Hematopoietic multipotent progenitor cell (in vitro differentiated cells): ENCODE measurements around the gene UBXN2A. TPM values are rescaled to one million over a fixed set of nuclear protein-coding genes. Genes with fewer than 3 reads are reported as not detected.
"Not testable (repeated sequence)": the region's sequence is repeated elsewhere in the genome, so short reads cannot be mapped to it uniquely, and the experiment has no call there.

ENCODE experiments used
- DNase-seq, 3 donors: peaks; one replicate each; pipeline ENCODE4 v3.0.0-alpha.2; 2011 to 2015; ENCODE audit warnings: low read depth in 2 of 3, low spot score in 2 of 3
- total RNA-seq: library from RNA; depleted of rRNA; stranded (reverse); fragments of >200 nt; gene quantifications from one replicate; pipeline ENCODE4 v1.2.3, GENCODE V29; 2012

The UBXN2A gene
- total RNA-seq, 1 donor, result 5.7 TPM

- no peak for DNase-seq
Observed at GRCh38 chr2:24010477-24011249, 70.4 kb downstream of the UBXN2A start.

GRCh38 chr2:24011250-24012104 lies 71.2 kb downstream of the UBXN2A start:
- peak in 2 of 3 donors; percentile 91 to 97 for DNase-seq

GRCh38 chr2:24012521-24013188 lies 72.4 kb downstream of the UBXN2A start:
- no peak for DNase-seq

- DNase-seq, result not testable (repeated sequence)
Observed at GRCh38 chr2:24014902-24015301, 74.6 kb downstream of the UBXN2A start.

GRCh38 chr2:24015562-24016375 lies 75.5 kb downstream of the UBXN2A start:
- DNase-seq, result no peak

- no peak for DNase-seq
Observed at GRCh38 chr2:24016376-24016761, 76.1 kb downstream of the UBXN2A start.

- peak in 1 of 3 donors; percentile 17 for DNase-seq
Observed at GRCh38 chr2:24016853-24017703, 76.8 kb downstream of the UBXN2A start.

- no peak for DNase-seq
Observed at GRCh38 chr2:24017711-24018110, 77.4 kb downstream of the UBXN2A start.

- DNase-seq, result no peak
Observed at GRCh38 chr2:24018241-24018640, 78.0 kb downstream of the UBXN2A start.

GRCh38 chr2:24019729-24020128 lies 79.5 kb downstream of the UBXN2A start:
- DNase-seq, result no peak

GRCh38 chr2:24020244-24020643 lies 80.0 kb downstream of the UBXN2A start:
- DNase-seq, result no peak

- DNase-seq, result peak in 1 of 3 donors; percentile 18
Observed at GRCh38 chr2:24021122-24021998, 81.1 kb downstream of the UBXN2A start.

- DNase-seq, result no peak
Observed at GRCh38 chr2:24022324-24022974, 82.2 kb downstream of the UBXN2A start.

- DNase-seq, result no peak
Observed at GRCh38 chr2:24022975-24023575, 82.8 kb downstream of the UBXN2A start.

GRCh38 chr2:24024018-24024417 lies 83.8 kb downstream of the UBXN2A start:
- DNase-seq, result no peak

- no peak for DNase-seq
Observed at GRCh38 chr2:24024996-24025663, 84.9 kb downstream of the UBXN2A start.

GRCh38 chr2:24026233-24026632 lies 86.0 kb downstream of the UBXN2A start:
- DNase-seq, result no peak
